ENCODE results near the gene ZSCAN29. TPM values are rescaled to one million over a fixed set of nuclear protein-coding genes. Genes with fewer than 3 reads are reported as not detected.

ZSCAN29 gene
- total RNA-seq, 6 donors from 2014 or later = 23.9 to 63.9 (median 24.7) TPM

GRCh38 chr15:43361313-43361903 is 9.4 kb downstream of the ZSCAN29 start:
- 97 to 98% methylated on average over 7 of the region's 7 CpGs for WGBS, 2 donors
- H3K27ac ChIP-seq = no peak overlapping the region
- DNase-seq (no peak), ATAC-seq (ENCODE audit: low FRiP score in 2 of 2) (no peak)
- H3K27me3 ChIP-seq = no peaks in the 10 kb centered on the region
- H3K36me3 ChIP-seq = peaks cover 11 to 82% (median 58%) of the 10 kb centered on the region in 4 donors
- TF ChIP-seq POLR2AphosphoS5 (IDR thresholded peaks at IDR 0.05) (no peak), POLR2A (IDR thresholded peaks at IDR 0.05) (no peak), CTCF (IDR thresholded peaks at IDR 0.05) (no peak), EP300 (IDR thresholded peaks at IDR 0.05) (no peak)
- H3K4me1 ChIP-seq = no peaks in the 10 kb centered on the region
- H3K9me3 ChIP-seq = peaks cover 45 to 60% (median 47%) of the 10 kb centered on the region in 4 donors
- no peak overlapping the region for H3K4me3 ChIP-seq

GRCh38 chr15:43360821-43361220 is 10.0 kb downstream of the ZSCAN29 start:
- no peak for ATAC-seq (ENCODE audit: low FRiP score in 2 of 2)
- H3K27ac ChIP-seq = no peak overlapping the region
- no peak for DNase-seq
- H3K4me1 ChIP-seq = no peaks in the 10 kb centered on the region
- WGBS, 2 donors = 98 to 100% methylated on average over 4 of the region's 4 CpGs
- H3K4me3 ChIP-seq = no peak overlapping the region
- H3K36me3 ChIP-seq = peaks cover 11 to 77% (median 53%) of the 10 kb centered on the region in 4 donors
- H3K9me3 ChIP-seq = peaks cover 45 to 60% (median 47%) of the 10 kb centered on the region in 4 donors
- TF ChIP-seq POLR2A (IDR thresholded peaks at IDR 0.05) (no peak), EP300 (IDR thresholded peaks at IDR 0.05) (no peak), POLR2AphosphoS5 (IDR thresholded peaks at IDR 0.05) (no peak), CTCF (IDR thresholded peaks at IDR 0.05) (no peak)
- no peaks in the 10 kb centered on the region for H3K27me3 ChIP-seq

GRCh38 chr15:43352693-43353382 is 18.0 kb downstream of the ZSCAN29 start:
- 74 to 88% methylated on average over 2 of the region's 2 CpGs for WGBS, 2 donors
- Histone ChIP-seq H3K27me3 (no peaks in the 10 kb centered on the region), H3K4me3 (no peak overlapping the region), H3K36me3 (peaks cover 0 to 32% (median 7%) of the 10 kb centered on the region in 4 donors), H3K27ac (no peak overlapping the region), H3K9me3 (no peaks in the 10 kb centered on the region), H3K4me1 (no peaks in the 10 kb centered on the region)
- DNase-seq (no peak), ATAC-seq (ENCODE audit: low FRiP score in 2 of 2) (no peak)
- TF ChIP-seq EP300 (IDR thresholded peaks at IDR 0.05) (no peak), POLR2AphosphoS5 (IDR thresholded peaks at IDR 0.05) (no peak), CTCF (IDR thresholded peaks at IDR 0.05) (no peak), POLR2A (IDR thresholded peaks at IDR 0.05) (no peak)

GRCh38 chr15:43347114-43347513 is 23.7 kb downstream of the ZSCAN29 start:
- Histone ChIP-seq H3K27me3 (no peaks in the 10 kb centered on the region), H3K4me3 (no peak overlapping the region), H3K4me1 (no peaks in the 10 kb centered on the region), H3K9me3 (no peaks in the 10 kb centered on the region), H3K36me3 (peaks cover 0 to 35% (median 9%) of the 10 kb centered on the region in 4 donors), H3K27ac (no peak overlapping the region)
- no peak for DNase-seq
- TF ChIP-seq POLR2AphosphoS5 (IDR thresholded peaks at IDR 0.05) (no peak), EP300 (IDR thresholded peaks at IDR 0.05) (no peak), POLR2A (IDR thresholded peaks at IDR 0.05) (no peak), CTCF (IDR thresholded peaks at IDR 0.05) (no peak)
- 85 to 90% methylated on average over 3 of the region's 3 CpGs for WGBS, 2 donors
- no peak for ATAC-seq (ENCODE audit: low FRiP score in 2 of 2)

Measured in upper lobe of left lung (tissue), 6 donors.